PC-9 (cell line): ENCODE results near the gene CDH20.

Source experiments
- CTCF ChIP-seq: fragments of 200-600 bp; sonication (generic); conservative IDR thresholded peaks from 2 replicates; pipeline ENCODE4 v1.6.1; 2017; ENCODE audit warnings: mixed run types, antibody characterized with exemption, mild to moderate bottlenecking, moderate library complexity
- EZH2 ChIP-seq: fragments of 200-600 bp; sonication (generic); IDR thresholded peaks from 2 replicates; pipeline ENCODE4 v1.8.0; 2017; ENCODE audit warnings: antibody characterized with exemption, low read depth

GRCh38 chr18:61402726-61403125 is 69.5 kb downstream of the CDH20 start:
- TF ChIP-seq CTCF = no peak
- TF ChIP-seq EZH2 = no peak
